Body of pancreas (tissue), 4 donors: ENCODE results near the gene RSPH1. TPM values are rescaled to one million over a fixed set of nuclear protein-coding genes. Genes with fewer than 3 reads are reported as not detected.

Experiments
- ATAC-seq: fragments of 150-250 bp; one replicate; pipeline ENCODE4 v1.9.1; 2016
- DNase-seq, 4 donors: peaks; one replicate each; pipeline ENCODE4 v3.0.0-alpha.2; 2019
- H3K27ac ChIP-seq, 4 donors: fragments of 200-600 bp; sonication (generic); 1 replicate in 3 of 4; 2 replicates in 1 of 4; pipeline versions ENCODE4 v1.5.1 to v1.6.1; 2016 to 2019; ENCODE audit warnings: mild to moderate bottlenecking in 1 of 4, mixed read lengths in 1 of 4, moderate library complexity in 1 of 4
- H3K27me3 ChIP-seq, 2 donors: fragments of 200-600 bp; sonication (generic); one replicate each; pipeline ENCODE4 v1.6.0; 2016; ENCODE audit warnings: mild to moderate bottlenecking in 1 of 2
- H3K36me3 ChIP-seq, 2 donors: fragments of 200-600 bp; sonication (generic); replicated peaks in 1 of 2; 2 replicates each; pipeline ENCODE4 v1.5.1; 2016; ENCODE audit warnings: low read depth in 2 of 2; ENCODE audit not compliant: insufficient read depth in 1 of 2
- H3K4me1 ChIP-seq: fragments of 200-600 bp; sonication (generic); one replicate; pipeline ENCODE4 v1.6.0; 2016
- H3K4me3 ChIP-seq, 2 donors: fragments of 200-600 bp; sonication (generic); 1 replicate in 1 of 2; 2 replicates in 1 of 2; pipeline ENCODE4 v1.5.1; 2016 to 2019
- H3K9me3 ChIP-seq, 3 donors: fragments of 200-600 bp; sonication (generic); 1 replicate in 2 of 3; 2 replicates in 1 of 3; pipeline ENCODE4 v1.5.1; 2016
- POLR2A ChIP-seq, 3 donors: fragments of 450-650 bp; IDR thresholded peaks; one replicate each; pipeline ENCODE4 v1.6.1; 2016; ENCODE audit warnings: antibody characterized with exemption in 3 of 3, mild to moderate bottlenecking in 2 of 3
- WGBS, 2 donors: methylation state at CpG; one replicate each; pipeline ENCODE4 v1.1.5; 2017; 5-methylcytosine and 5-hydroxymethylcytosine counted together
- intact Hi-C: fragments of 100-400 bp; cut with DNase I; formaldehyde crosslinking; loops from one replicate; pipeline ENCODE4 v1.15.1; 2023
- total RNA-seq, 2 donors: library from RNA; depleted of rRNA; stranded (reverse); fragments of >200 nt; gene quantifications; one replicate each; pipeline ENCODE4 v1.1.0, GENCODE V29; 2016
- TF ChIP-seq, protein P1 (sequence below), 7 experiments: fragments of 450-650 bp in 4 of 7; fragments of 200-600 bp in 3 of 7; sonication (generic) in 3 of 7; IDR thresholded peaks; one replicate each; pipeline ENCODE4 v1.5.1; 2016 to 2019; ENCODE audit warnings: antibody characterized with exemption in 7 of 7

The RSPH1 gene
- total RNA-seq, 2 donors from 2014 or later, result 1.6 to 2.3 TPM

DNA sequence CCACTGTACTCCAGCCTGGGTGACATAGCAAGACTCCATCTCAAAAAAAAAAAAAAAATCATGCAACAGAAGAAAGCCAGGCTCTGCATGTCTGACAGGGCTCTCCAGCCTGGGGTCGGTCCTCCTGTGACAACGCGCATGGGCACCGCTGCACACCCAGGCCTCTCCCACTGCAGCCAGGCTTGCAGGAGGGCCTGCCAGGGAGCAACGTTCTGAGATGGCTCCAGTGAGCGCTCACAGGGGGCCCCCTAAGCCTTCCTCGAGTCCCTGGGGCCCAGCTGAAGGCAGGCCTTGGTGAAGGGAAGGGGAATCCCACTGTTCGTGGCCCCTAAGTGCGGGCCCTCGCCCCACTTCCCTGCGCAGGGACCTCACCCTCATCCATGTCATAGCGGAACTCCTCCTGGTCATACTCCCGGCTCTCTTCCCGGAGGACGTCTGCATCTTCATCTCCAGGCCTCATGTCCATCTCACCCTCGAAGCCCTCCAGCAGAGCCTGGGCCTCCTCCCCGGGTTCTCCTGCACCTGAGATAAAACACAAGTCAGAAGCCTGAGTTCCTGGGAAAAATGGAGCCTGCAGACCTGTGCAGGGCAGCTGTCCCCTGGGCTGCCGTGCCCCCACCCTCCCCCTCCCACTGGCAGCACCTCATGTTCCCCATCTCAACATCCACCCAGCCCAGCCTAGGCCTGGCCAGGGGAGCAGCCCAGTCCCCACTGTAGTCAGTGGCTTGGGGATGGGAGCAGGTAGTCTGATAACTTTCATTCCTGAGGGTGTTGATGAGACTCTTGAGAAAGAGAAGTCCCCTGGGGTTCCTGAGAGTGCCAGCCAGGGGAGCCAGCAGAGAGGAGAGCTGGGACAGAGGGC is 20.3 kb downstream of the RSPH1 start:
- no peaks in the 10 kb centered on the region for H3K27me3 ChIP-seq
- no peaks in the 10 kb centered on the region for H3K36me3 ChIP-seq
- no peaks in the 10 kb centered on the region for H3K9me3 ChIP-seq
- H3K27ac ChIP-seq, result no peak overlapping the region
- WGBS, 2 donors, result 82 to 85% methylated on average over 5 to 18 of the region's 18 CpGs
- H3K4me1 ChIP-seq, result peaks cover 21% of the 10 kb centered on the region
- no peak for DNase-seq
- H3K4me3 ChIP-seq, result no peak overlapping the region
- ATAC-seq, result no peak
- intact Hi-C loops, result no loop called here
- TF ChIP-seq, protein P1, sequence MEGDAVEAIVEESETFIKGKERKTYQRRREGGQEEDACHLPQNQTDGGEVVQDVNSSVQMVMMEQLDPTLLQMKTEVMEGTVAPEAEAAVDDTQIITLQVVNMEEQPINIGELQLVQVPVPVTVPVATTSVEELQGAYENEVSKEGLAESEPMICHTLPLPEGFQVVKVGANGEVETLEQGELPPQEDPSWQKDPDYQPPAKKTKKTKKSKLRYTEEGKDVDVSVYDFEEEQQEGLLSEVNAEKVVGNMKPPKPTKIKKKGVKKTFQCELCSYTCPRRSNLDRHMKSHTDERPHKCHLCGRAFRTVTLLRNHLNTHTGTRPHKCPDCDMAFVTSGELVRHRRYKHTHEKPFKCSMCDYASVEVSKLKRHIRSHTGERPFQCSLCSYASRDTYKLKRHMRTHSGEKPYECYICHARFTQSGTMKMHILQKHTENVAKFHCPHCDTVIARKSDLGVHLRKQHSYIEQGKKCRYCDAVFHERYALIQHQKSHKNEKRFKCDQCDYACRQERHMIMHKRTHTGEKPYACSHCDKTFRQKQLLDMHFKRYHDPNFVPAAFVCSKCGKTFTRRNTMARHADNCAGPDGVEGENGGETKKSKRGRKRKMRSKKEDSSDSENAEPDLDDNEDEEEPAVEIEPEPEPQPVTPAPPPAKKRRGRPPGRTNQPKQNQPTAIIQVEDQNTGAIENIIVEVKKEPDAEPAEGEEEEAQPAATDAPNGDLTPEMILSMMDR (IDR thresholded peaks at IDR 0.05), result no peak
- TF ChIP-seq POLR2A (IDR thresholded peaks at IDR 0.05), result no peak

DNA sequence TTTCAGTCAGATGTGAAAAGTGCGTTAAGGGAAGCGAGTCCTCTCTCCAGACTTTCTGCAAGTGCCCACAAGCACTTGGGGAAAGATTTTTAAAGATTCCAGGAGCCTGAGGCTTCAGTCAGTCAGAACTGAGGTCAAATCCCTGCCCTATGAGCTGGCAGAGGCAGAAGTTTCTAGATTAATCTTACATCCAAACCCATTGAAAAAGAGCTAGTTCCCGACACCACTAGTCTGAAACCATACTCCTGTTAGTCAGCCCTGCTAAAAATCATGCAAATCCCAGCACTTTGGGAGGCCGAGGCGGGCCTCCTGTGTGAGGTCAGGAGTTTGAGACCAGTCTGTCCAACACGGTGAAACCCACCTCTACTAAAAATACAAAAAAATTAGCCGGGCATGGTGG is 21.0 kb downstream of the RSPH1 start:
- H3K4me3 ChIP-seq, result no peak overlapping the region
- H3K27ac ChIP-seq, result peak overlapping the region in 3 of 4 donors; percentile 65 to 84 (median 78)
- no peaks in the 10 kb centered on the region for H3K9me3 ChIP-seq
- WGBS, 2 donors, result 88 to 89% methylated on average over 4 to 7 of the region's 7 CpGs
- DNase-seq (no peak), ATAC-seq (no peak)
- TF ChIP-seq, protein P1 (IDR thresholded peaks at IDR 0.05), result no peak
- TF ChIP-seq POLR2A (IDR thresholded peaks at IDR 0.05), result no peak
- H3K27me3 ChIP-seq, result no peaks in the 10 kb centered on the region
- H3K36me3 ChIP-seq, result no peaks in the 10 kb centered on the region
- intact Hi-C loops, result no loop called here
- peaks cover 21% of the 10 kb centered on the region for H3K4me1 ChIP-seq

DNA sequence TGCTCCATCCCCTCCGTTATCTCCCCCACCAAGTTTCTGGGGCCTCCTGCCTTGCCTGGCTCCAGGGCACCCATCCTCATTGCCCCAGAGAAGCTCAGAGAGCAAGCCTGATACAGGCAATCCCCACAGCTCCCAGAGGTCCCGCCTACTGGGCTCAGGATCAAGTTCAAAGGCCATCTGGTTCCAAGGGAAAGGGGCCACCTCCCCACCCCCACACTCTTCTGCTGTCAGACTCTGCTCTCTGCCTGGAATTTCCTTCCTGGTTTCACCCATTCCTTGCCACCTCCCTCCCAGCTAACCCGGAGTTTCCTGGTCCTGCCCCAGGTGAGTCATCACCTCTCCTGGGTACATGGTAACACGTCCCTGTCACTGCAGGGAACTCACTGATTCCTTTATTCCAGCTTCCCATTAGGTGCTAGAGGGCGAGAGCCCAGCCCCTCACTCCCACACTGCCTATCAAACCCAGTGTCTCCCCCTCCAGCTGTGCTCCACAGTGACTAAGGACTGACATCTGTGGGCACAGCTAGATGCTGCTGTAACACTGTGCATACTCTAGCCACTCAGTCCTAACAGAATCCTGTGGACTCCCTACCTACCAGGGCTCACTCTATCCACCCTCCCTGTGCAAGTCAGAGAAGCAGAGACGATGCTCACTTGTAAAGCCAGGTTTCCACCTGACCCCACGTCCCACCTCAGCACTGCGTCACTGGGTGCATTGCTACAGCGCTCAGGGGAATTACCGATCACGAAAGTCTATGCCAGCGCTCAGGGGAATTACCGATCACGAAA is 21.8 kb downstream of the RSPH1 start:
- Histone ChIP-seq H3K36me3 (no peaks in the 10 kb centered on the region), H3K4me3 (no peak overlapping the region), H3K27me3 (no peaks in the 10 kb centered on the region), H3K4me1 (peaks cover 21% of the 10 kb centered on the region), H3K27ac (peak overlapping the region; percentile 40 to 84 (median 72)), H3K9me3 (no peaks in the 10 kb centered on the region)
- intact Hi-C loops, result no loop called here
- ATAC-seq (peak; percentile 95), DNase-seq (peak; percentile 69 to 90 (median 79))
- TF ChIP-seq POLR2A (IDR thresholded peaks at IDR 0.05), result peak in 2 of 3 donors; percentile 18 to 19
- TF ChIP-seq, protein P1 (IDR thresholded peaks at IDR 0.05), result no peak
- 66 to 71% methylated on average over 14 of the region's 14 CpGs for WGBS, 2 donors

DNA sequence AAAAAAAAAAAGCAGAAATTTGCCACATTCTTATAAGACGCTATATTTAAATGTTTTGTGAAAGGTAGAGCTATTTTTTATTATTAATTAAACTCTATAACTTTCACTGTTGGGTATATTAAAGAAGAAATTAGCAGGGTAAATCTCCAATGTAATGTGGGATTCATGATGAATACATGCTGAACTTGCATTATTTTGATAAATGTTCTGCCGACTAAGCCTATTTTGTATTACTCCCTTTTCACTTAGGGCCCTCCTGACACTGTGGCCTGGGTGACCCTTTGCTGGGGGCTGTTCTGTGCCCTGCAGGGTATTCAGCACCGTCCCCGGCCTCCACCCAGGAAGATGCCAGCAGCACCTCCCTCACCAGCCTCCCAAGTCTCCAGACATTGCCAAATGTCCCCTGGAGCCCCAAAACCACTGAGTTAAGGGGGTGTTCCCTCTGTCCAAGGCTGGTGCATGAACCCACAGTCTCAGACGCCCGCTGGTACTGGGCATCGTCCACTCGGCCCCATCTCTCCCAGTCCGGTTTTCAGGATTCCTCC is 22.5 kb downstream of the RSPH1 start:
- TF ChIP-seq POLR2A (IDR thresholded peaks at IDR 0.05), result no peak
- TF ChIP-seq, protein P1 (IDR thresholded peaks at IDR 0.05), result no peak
- H3K27ac ChIP-seq, result peak overlapping the region; percentile 9 to 84 (median 72)
- no peaks in the 10 kb centered on the region for H3K36me3 ChIP-seq
- peaks cover 17% of the 10 kb centered on the region for H3K4me1 ChIP-seq
- 74 to 81% methylated on average over 9 of the region's 9 CpGs for WGBS, 2 donors
- H3K9me3 ChIP-seq, result no peaks in the 10 kb centered on the region
- no peak for DNase-seq
- no peak for ATAC-seq
- intact Hi-C loops, result no loop called here
- H3K4me3 ChIP-seq, result no peak overlapping the region
- no peaks in the 10 kb centered on the region for H3K27me3 ChIP-seq
